ENCODE data around the gene FMO5.

DNA sequence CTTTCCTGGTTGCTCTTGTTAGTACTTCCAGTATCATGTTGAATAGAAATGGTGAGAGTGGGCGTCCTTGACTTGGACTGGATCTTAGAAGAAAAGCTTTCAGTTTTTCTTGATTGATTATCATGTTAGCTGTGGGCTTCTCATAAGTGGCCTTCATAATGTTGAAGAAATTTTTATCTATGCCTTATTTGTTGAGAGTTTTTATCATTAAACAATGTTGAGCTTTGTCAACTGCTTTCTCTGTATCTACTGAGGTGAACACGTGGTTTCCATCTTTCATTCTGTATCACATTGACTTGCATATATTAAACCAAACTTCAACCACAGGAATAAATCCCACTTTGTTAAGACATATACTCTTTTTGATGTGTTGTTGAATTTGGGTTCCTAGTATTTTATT is 82.3 kb downstream of the FMO5 start:
- TF ChIP-seq, protein P1, sequence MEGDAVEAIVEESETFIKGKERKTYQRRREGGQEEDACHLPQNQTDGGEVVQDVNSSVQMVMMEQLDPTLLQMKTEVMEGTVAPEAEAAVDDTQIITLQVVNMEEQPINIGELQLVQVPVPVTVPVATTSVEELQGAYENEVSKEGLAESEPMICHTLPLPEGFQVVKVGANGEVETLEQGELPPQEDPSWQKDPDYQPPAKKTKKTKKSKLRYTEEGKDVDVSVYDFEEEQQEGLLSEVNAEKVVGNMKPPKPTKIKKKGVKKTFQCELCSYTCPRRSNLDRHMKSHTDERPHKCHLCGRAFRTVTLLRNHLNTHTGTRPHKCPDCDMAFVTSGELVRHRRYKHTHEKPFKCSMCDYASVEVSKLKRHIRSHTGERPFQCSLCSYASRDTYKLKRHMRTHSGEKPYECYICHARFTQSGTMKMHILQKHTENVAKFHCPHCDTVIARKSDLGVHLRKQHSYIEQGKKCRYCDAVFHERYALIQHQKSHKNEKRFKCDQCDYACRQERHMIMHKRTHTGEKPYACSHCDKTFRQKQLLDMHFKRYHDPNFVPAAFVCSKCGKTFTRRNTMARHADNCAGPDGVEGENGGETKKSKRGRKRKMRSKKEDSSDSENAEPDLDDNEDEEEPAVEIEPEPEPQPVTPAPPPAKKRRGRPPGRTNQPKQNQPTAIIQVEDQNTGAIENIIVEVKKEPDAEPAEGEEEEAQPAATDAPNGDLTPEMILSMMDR (IDR thresholded peaks at IDR 0.05; ENCODE audit: insufficient read depth, low read length) = no peak
- TF ChIP-seq GABPA (IDR thresholded peaks at IDR 0.05; ENCODE audit: low read depth) = no peak
- TF ChIP-seq POLR2AphosphoS5 (IDR thresholded peaks at IDR 0.05; ENCODE audit: low read depth) = no peak
